ENCODE data around the gene CAD. TPM values are rescaled to one million over a fixed set of nuclear protein-coding genes. Genes with fewer than 3 reads are reported as not detected.
"Not testable (repeated sequence)": the region's sequence is repeated elsewhere in the genome, so short reads cannot be mapped to it uniquely, and the experiment has no call there.

CAD gene
- total RNA-seq, 6 experiments from 2014 or later, result 38.3 to 46.9 (median 42.8) TPM

GRCh38 chr2:27270131-27270530 lies 53.0 kb downstream of the CAD start:
- Mint-ChIP-seq H3K36me3 (ENCODE audit: low read depth) (no peaks in the 10 kb centered on the region), H3K4me3 (no peak overlapping the region), H3K9me3 (no peaks in the 10 kb centered on the region), H3K27ac (no peak overlapping the region), H3K4me1 (ENCODE audit: low read depth) (peaks cover 16% of the 10 kb centered on the region), H3K27me3 (ENCODE audit: insufficient read depth) (peaks cover 12% of the 10 kb centered on the region)
- DNase-seq, result no peak
- TF ChIP-seq CTCF (IDR thresholded peaks at IDR 0.05), result no peak

GRCh38 chr2:27270670-27271069 lies 53.5 kb downstream of the CAD start:
- no peak for DNase-seq
- Mint-ChIP-seq H3K4me1 (ENCODE audit: low read depth) (peaks cover 16% of the 10 kb centered on the region), H3K9me3 (no peaks in the 10 kb centered on the region), H3K36me3 (ENCODE audit: low read depth) (no peaks in the 10 kb centered on the region), H3K27me3 (ENCODE audit: insufficient read depth) (peaks cover 12% of the 10 kb centered on the region), H3K4me3 (no peak overlapping the region), H3K27ac (no peak overlapping the region)
- no peak for TF ChIP-seq CTCF (IDR thresholded peaks at IDR 0.05)

- no peak for DNase-seq
- no peak for TF ChIP-seq CTCF (IDR thresholded peaks at IDR 0.05)
- Mint-ChIP-seq H3K4me3 (no peak overlapping the region), H3K4me1 (ENCODE audit: low read depth) (peaks cover 16% of the 10 kb centered on the region), H3K9me3 (no peaks in the 10 kb centered on the region), H3K27ac (no peak overlapping the region), H3K27me3 (ENCODE audit: insufficient read depth) (peaks cover 12% of the 10 kb centered on the region), H3K36me3 (ENCODE audit: low read depth) (no peaks in the 10 kb centered on the region)
Measured at GRCh38 chr2:27271631-27272340, 54.6 kb downstream of the CAD start.

- H3K9me3 Mint-ChIP-seq; H3K4me3 Mint-ChIP-seq; H3K36me3 Mint-ChIP-seq (ENCODE audit: low read depth); H3K27ac Mint-ChIP-seq; DNase-seq: not testable (repeated sequence)
- Mint-ChIP-seq H3K27me3 (ENCODE audit: insufficient read depth) (peaks cover 12% of the 10 kb centered on the region), H3K4me1 (ENCODE audit: low read depth) (peaks cover 16% of the 10 kb centered on the region)
Measured at GRCh38 chr2:27272537-27273522, 55.7 kb downstream of the CAD start.

GRCh38 chr2:27275211-27276150 lies 58.3 kb downstream of the CAD start, which contains the start of gene DNAJC5G:
DNAJC5G (plus strand) TSS chr2:27275433; CDS start chr2:27276729, 1,296 bp downstream.
- H3K27me3 Mint-ChIP-seq (ENCODE audit: insufficient read depth), result peaks cover 12% of the 10 kb centered on the region
- no peak within 1 kb of the TSS for H3K27ac Mint-ChIP-seq
- no peak within 1 kb of the TSS for H3K4me3 Mint-ChIP-seq
- no peaks in the 10 kb centered on the region for H3K9me3 Mint-ChIP-seq
- no peak for DNase-seq
- H3K4me1 Mint-ChIP-seq (ENCODE audit: low read depth), result peaks cover 26% of the 10 kb centered on the region
- no peak for TF ChIP-seq CTCF (IDR thresholded peaks at IDR 0.05)
- no peaks in the 10 kb centered on the region for H3K36me3 Mint-ChIP-seq (ENCODE audit: low read depth)

Measured in HFFc6 (cell line).